Uterus (tissue), 4 donors: ENCODE measurements around the gene ZNF148. TPM values are rescaled to one million over a fixed set of nuclear protein-coding genes. Genes with fewer than 3 reads are reported as not detected.

Source experiments
- DNase-seq, 2 donors: peaks; one replicate each; pipeline ENCODE4 v3.0.0-alpha.2; 2019 to 2020
- H3K27ac ChIP-seq, 2 donors: fragments of 200-600 bp; sonication (generic); 1 replicate in 1 of 2; 2 replicates in 1 of 2; pipeline ENCODE4 v1.5.1; 2016 to 2018
- H3K27me3 ChIP-seq, 2 donors: fragments of 200-600 bp; sonication (generic); one replicate each; pipeline ENCODE4 v1.5.1; 2018 to 2019; ENCODE audit warnings: control low read depth in 1 of 2
- H3K36me3 ChIP-seq, 2 donors: fragments of 200-600 bp; sonication (generic); one replicate each; pipeline ENCODE4 v1.5.1; 2019; ENCODE audit warnings: control low read depth in 1 of 2
- H3K4me1 ChIP-seq, 2 donors: fragments of 200-600 bp; sonication (generic); one replicate each; pipeline ENCODE4 v1.5.1; 2018 to 2019; ENCODE audit warnings: control low read depth in 1 of 2
- H3K4me3 ChIP-seq, 2 donors: fragments of 200-600 bp; sonication (generic); 1 replicate in 1 of 2; 2 replicates in 1 of 2; pipeline ENCODE4 v1.5.1; 2018 to 2019; ENCODE audit warnings: mild to moderate bottlenecking in 1 of 2
- H3K9me3 ChIP-seq, 2 donors: fragments of 200-600 bp; sonication (generic); one replicate each; pipeline ENCODE4 v1.5.1; 2019; ENCODE audit warnings: control low read depth in 1 of 2
- POLR2A ChIP-seq, 2 donors: fragments of 450-650 bp; IDR thresholded peaks; one replicate each; pipeline ENCODE4 v1.6.1; 2016; ENCODE audit warnings: antibody characterized with exemption in 2 of 2, mild to moderate bottlenecking in 1 of 2, moderate library complexity in 1 of 2
- intact Hi-C: fragments of 100-400 bp; cut with DNase I; formaldehyde crosslinking; loops from one replicate; pipeline ENCODE4 v1.15.1; 2023; ENCODE audit warnings: low total_unique reads
- total RNA-seq, 4 donors: library from RNA; depleted of rRNA in 3 of 4; stranded (reverse); fragments of >200 nt in 3 of 4; gene quantifications; one replicate each; pipeline versions ENCODE4 v1.1.0 to v1.2.4, GENCODE V29; 2014 to 2023
- TF ChIP-seq, protein P1 (sequence below), 4 experiments: fragments of 200-600 bp in 2 of 4; fragments of 450-650 bp in 2 of 4; sonication (generic) in 2 of 4; IDR thresholded peaks; one replicate each; pipeline ENCODE4 v1.5.1; 2016 to 2019; ENCODE audit warnings: antibody characterized with exemption in 4 of 4, mild to moderate bottlenecking in 2 of 4, moderate library complexity in 1 of 4
- donor health status: DM: yes; HTN: yes; CAD: no.

The ZNF148 gene
- total RNA-seq, 4 donors from 2014 or later, result 21.2 to 93.1 (median 53.0) TPM

GRCh38 chr3:125221831-125222230 lies 153.3 kb downstream of the ZNF148 start:
- intact Hi-C loops, result no loop called here
- H3K9me3 ChIP-seq, result no peaks in the 10 kb centered on the region
- H3K4me3 ChIP-seq, result no peak overlapping the region
- no peaks in the 10 kb centered on the region for H3K4me1 ChIP-seq
- H3K27me3 ChIP-seq, result no peaks in the 10 kb centered on the region
- DNase-seq, result no peak
- TF ChIP-seq, protein P1, sequence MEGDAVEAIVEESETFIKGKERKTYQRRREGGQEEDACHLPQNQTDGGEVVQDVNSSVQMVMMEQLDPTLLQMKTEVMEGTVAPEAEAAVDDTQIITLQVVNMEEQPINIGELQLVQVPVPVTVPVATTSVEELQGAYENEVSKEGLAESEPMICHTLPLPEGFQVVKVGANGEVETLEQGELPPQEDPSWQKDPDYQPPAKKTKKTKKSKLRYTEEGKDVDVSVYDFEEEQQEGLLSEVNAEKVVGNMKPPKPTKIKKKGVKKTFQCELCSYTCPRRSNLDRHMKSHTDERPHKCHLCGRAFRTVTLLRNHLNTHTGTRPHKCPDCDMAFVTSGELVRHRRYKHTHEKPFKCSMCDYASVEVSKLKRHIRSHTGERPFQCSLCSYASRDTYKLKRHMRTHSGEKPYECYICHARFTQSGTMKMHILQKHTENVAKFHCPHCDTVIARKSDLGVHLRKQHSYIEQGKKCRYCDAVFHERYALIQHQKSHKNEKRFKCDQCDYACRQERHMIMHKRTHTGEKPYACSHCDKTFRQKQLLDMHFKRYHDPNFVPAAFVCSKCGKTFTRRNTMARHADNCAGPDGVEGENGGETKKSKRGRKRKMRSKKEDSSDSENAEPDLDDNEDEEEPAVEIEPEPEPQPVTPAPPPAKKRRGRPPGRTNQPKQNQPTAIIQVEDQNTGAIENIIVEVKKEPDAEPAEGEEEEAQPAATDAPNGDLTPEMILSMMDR (IDR thresholded peaks at IDR 0.05), result no peak
- TF ChIP-seq POLR2A (IDR thresholded peaks at IDR 0.05), result no peak
- H3K36me3 ChIP-seq, result no peaks in the 10 kb centered on the region
- no peak overlapping the region for H3K27ac ChIP-seq

DNA sequence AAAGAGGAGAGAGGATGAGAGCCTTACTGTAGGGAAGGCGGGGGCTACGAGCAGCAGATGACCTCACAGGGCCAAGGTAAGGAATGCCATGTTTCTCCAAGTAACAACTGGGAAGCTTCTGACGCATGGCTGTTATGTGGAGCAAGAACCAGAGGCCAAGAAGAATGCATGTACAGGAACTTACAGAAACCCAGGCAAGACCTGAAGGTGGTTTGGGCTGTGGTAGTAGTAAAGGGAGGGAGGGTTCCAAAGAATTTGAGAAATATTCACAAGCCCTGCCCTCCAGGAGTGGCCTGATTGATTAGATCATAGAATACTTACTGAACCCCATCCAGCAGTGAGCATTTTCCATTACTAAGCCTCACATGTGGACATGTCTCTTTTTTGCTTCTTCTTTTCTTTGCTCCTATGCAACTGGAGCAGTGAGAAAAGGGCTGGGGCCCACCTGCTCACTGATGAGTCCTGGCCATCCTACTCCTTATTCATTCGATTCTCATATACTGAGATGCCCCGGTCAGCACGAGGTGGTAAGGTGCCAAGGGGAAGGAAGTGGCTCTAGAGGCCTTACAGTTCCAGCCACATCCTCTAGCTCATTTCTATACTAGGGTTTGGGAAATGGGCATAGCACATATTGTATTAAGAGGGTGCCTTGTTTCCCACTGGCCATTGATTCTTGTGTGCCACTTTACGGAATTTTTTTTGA lies 154.2 kb downstream of the ZNF148 start:
- Histone ChIP-seq H3K27ac (no peak overlapping the region), H3K9me3 (no peaks in the 10 kb centered on the region), H3K4me1 (no peaks in the 10 kb centered on the region), H3K4me3 (no peak overlapping the region), H3K36me3 (no peaks in the 10 kb centered on the region), H3K27me3 (no peaks in the 10 kb centered on the region)
- TF ChIP-seq POLR2A (IDR thresholded peaks at IDR 0.05), result no peak
- TF ChIP-seq, protein P1 (IDR thresholded peaks at IDR 0.05), result no peak
- intact Hi-C loops, result no loop called here
- no peak for DNase-seq

- no peaks in the 10 kb centered on the region for H3K9me3 ChIP-seq
- DNase-seq, result no peak
- H3K4me3 ChIP-seq, result no peak overlapping the region
- intact Hi-C loops, result no loop called here
- H3K36me3 ChIP-seq, result no peaks in the 10 kb centered on the region
- no peak overlapping the region for H3K27ac ChIP-seq
- H3K27me3 ChIP-seq, result no peaks in the 10 kb centered on the region
- TF ChIP-seq, protein P1 (IDR thresholded peaks at IDR 0.05), result no peak
- no peak for TF ChIP-seq POLR2A (IDR thresholded peaks at IDR 0.05)
- no peaks in the 10 kb centered on the region for H3K4me1 ChIP-seq
Measured at GRCh38 chr3:125220183-125220582, 154.9 kb downstream of the ZNF148 start.

DNA sequence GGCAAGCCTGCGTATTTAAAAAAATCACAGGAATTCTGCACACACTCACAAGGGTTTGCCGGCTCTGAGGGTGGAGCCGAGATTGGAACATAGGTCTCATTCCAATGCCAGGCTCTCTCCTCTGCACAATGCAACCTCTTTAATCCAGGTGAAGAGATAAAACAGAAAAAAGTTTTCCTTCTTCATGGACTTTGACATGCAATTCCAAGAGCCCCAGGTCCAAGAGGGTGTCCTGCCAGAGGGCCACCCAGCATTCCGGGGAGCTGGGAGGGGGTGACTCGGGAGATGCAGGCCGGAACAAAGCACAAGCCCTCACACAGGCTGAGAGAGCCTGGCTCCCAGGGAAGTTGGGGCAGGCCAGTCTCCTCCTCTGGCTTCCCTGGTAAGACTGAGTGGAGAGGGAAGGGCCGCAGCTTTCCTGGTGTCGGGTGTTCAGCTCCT lies 155.8 kb downstream of the ZNF148 start:
- Histone ChIP-seq H3K9me3 (no peaks in the 10 kb centered on the region), H3K4me3 (no peak overlapping the region), H3K27me3 (no peaks in the 10 kb centered on the region), H3K27ac (no peak overlapping the region), H3K36me3 (no peaks in the 10 kb centered on the region), H3K4me1 (no peaks in the 10 kb centered on the region)
- TF ChIP-seq, protein P1 (IDR thresholded peaks at IDR 0.05), result no peak
- no peak for TF ChIP-seq POLR2A (IDR thresholded peaks at IDR 0.05)
- intact Hi-C loops, result no loop called here
- DNase-seq, result no peak

DNA sequence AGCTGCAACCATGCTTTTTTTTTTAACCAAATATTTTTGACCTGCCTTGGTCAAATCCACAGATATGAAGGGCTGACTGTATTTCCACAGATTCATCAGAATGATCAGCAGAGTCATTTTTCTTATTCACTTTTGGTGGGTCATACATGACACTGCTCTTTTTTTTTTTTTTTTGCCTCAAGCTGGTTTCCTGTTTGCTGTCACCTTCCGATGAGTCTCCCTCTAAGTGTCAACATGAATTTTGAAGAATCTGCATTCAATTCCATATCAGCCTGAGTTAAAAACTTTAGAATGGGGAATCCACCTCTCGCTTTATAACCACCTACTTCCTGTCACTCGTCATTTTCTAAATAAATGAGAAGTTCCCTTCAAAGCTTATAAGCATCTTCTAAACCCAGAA lies 160.4 kb downstream of the ZNF148 start:
- Histone ChIP-seq H3K36me3 (no peaks in the 10 kb centered on the region), H3K4me3 (no peak overlapping the region), H3K9me3 (no peaks in the 10 kb centered on the region), H3K27ac (no peak overlapping the region), H3K27me3 (peaks cover 8 to 15% of the 10 kb centered on the region in 2 donors), H3K4me1 (peaks cover 0 to 9% of the 10 kb centered on the region in 2 donors)
- intact Hi-C loops, result no loop called here
- DNase-seq, result no peak
- TF ChIP-seq POLR2A (IDR thresholded peaks at IDR 0.05), result no peak
- TF ChIP-seq, protein P1 (IDR thresholded peaks at IDR 0.05), result no peak
